Caki2 (cell line): ENCODE data around the gene SLC39A6. TPM values are rescaled to one million over a fixed set of nuclear protein-coding genes. Genes with fewer than 3 reads are reported as not detected.
"Not testable (repeated sequence)": the region's sequence is repeated elsewhere in the genome, so short reads cannot be mapped to it uniquely, and the experiment has no call there.

Experiments used
- DNase-seq: peaks from one replicate; pipeline ENCODE4 v3.0.0-alpha.2; 2015; ENCODE audit warnings: low read depth
- in situ Hi-C: cut with HindIII; loops from 2 replicates; pipeline ENCODE4 v1.10.0; 2016; ENCODE audit warnings: low sequenced_read_pairs, low pct_unique_long_range_greater_than_20kb, mixed read lengths
- total RNA-seq: library from RNA; depleted of rRNA; stranded (reverse); fragments of >200 nt; shearing (Covaris generic); gene quantifications from 2 replicates; pipeline ENCODE4 v1.2.3, GENCODE V29; 2014; ENCODE audit warnings: low replicate concordance

SLC39A6 gene
- total RNA-seq, 1 experiment from 2014 or later, result 36.7 TPM

GRCh38 chr18:36142751-36143150 lies 13.6 kb upstream of the SLC39A6 start:
- in situ Hi-C loops, result no loop called here
- no peak for DNase-seq

DNA sequence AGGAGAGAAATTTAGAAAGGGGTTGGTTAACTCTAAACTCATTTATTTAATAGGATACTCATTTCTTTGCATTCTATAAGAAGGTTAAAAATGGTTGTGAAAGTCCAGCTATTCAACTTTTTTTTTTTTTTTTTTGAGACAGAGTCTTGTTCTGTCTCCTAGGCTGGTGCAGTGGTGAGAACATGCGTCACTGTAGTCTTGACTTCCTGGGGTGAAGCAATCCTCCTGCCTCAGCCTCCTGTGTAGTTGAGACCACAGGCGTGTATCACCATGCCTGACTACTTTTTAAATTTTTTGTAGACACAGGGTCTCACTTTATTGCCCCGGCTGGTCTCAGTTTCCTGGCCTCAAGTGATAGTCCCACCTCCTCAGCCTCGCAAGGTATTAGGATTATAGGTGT lies 12.4 kb upstream of the SLC39A6 start:
- in situ Hi-C loops, result no loop called here
- DNase-seq, result no peak

- DNase-seq, result no peak
- in situ Hi-C loops, result no loop called here
Observed at GRCh38 chr18:36139245-36139644, 10.1 kb upstream of the SLC39A6 start.

DNA sequence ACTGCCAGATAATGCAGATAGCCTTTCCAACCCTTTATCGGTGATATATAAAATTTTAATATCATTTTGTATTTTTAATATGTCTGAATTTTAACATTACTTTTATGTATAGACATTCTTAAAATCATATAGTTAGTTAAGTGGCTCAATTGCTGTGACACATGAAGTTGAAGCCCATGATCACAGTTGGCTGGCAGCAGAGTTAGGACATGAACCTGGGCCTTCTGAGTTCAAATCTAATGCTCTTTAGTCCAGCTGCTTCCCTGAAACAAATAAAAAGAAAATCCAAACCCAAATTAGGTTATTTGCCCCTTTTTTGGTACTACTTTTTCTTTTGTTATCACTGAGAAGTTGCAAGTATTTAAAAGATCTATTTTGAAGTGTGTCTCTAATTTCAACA lies 6.1 kb upstream of the SLC39A6 start:
- in situ Hi-C loops, result no loop called here
- DNase-seq, result no peak

- no peak for DNase-seq
- in situ Hi-C loops, result no loop called here
Observed at GRCh38 chr18:36132756-36133155, 3.6 kb upstream of the SLC39A6 start.

GRCh38 chr18:36131692-36132483 lies 2.7 kb upstream of the SLC39A6 start:
- DNase-seq, result no peak

GRCh38 chr18:36130883-36131653 lies 1.9 kb upstream of the SLC39A6 start:
- DNase-seq, result no peak
- in situ Hi-C loops, result no loop called here

More at GRCh38 chr18:36131692-36132483, 2.7 kb upstream of the SLC39A6 start:
- in situ Hi-C loops, result no loop called here

GRCh38 chr18:36130039-36130831 lies 1.1 kb upstream of the SLC39A6 start:
- in situ Hi-C loops, result no loop called here
- DNase-seq, result peak; percentile 0

DNA sequence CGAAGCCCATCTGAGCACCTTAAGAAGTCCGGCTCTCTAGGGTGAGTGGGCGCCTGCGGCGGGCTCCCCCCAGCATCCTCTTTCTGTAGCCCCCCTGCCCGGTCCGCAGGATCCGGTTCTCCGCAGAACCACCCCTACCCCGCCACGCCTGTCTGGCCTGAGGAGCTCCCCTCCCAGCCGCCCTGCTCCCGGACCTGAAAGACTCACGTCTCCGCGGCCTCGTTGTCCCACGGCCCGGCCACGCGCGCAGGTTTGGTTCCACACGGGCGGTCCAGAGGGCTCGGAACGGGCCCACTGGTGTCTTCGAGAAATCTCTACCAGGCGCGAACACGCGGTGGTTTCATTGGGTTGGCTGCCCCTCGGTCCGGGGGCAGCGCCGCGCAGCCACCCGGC lies 237 bp downstream of the SLC39A6 start:
- in situ Hi-C loops, result no loop called here
- DNase-seq, result no peak

DNA sequence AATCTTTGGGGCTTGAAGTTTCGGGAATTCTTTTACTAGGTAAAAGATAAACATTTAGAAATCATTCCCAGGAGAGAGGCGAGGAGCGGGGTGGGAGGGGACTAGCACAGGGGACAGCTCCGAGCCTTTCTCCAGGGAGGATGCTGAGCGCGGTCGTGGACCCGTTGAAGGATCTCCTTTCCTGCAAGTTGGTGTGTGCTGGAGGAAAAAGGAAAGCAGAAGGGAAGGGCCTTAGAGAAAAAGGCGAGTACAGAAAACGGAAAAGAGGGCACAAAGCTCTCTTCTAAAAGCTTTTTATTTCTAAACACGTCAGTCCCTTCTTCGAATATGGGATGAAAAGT lies 640 bp downstream of the SLC39A6 start:
- in situ Hi-C loops, result no loop called here
- peak; percentile 4 for DNase-seq

DNA sequence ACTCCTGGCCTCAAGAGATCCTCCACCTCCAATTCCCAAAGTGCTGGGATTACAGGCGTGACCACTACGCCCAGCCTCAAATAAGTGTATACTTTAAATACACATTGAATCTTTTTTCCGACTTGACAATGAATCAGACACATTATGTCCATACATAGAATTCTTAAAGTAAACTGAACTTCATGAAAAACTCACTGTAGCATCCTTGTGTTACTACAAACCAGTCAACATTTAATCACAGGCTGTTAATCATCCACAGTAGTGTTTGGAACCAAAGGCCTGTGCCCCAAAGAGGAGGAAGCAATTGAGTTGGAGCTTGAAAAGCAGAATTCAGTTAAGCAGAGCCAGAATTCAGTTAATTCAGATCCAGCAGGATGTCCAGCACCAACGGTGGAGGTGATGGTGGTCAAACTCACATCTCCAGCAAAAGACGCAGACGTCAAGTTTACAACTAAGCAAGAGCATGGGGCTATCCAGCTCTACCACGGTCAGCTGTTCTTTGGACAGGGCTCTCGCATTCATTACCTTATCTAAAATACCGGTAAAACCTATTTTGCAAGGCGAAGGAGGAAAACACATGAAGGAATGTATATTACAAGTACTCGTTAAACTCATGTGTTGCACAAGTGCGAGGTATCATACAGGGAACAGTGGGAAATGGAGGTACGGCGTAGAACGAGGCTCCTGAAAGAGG lies 1.2 kb downstream of the SLC39A6 start:
- peak; percentile 15 for DNase-seq
- in situ Hi-C loops, result no loop called here

GRCh38 chr18:36126668-36127067 lies 2.5 kb downstream of the SLC39A6 start:
- DNase-seq, result no peak
- in situ Hi-C loops, result no loop called here

DNA sequence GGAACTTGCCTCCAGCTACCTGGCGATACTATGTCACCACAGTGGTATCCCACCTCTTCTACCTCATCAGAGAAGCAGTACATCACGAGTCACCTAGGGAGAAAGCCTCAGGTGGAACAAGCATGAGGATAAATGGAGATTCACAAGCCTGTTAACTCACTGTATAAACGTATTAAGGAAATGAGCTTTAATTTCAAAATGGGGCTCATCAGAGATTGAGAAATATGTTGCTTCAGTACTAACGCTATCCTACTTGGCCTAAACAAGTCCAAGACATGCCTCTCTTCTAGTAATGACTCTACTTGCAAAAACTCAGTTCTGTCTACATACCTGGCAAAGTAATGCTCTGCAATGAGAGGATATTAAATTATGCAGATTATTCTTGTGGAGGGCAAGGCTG lies 4.3 kb downstream of the SLC39A6 start:
- in situ Hi-C loops, result no loop called here
- DNase-seq, result no peak

DNA sequence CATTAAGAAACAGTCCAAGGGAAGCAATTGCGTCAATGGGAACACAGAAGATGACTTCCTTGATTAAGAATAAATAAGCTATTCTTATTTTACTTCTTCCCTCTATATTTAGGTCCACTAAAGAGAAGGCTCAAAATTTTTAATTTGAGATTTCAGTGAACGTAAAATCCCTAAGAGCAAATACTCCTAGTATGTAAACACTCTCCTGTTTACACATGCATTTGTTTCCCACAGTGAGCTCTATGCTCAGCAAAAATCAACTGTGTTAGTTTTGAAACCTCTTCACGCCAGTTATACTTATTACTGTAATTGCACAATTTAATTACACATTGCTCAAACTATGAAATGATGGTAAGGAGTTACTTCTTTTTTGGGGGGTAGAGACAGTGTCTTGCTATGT lies 8.8 kb downstream of the SLC39A6 start:
- DNase-seq, result no peak
- in situ Hi-C loops, result no loop called here

DNA sequence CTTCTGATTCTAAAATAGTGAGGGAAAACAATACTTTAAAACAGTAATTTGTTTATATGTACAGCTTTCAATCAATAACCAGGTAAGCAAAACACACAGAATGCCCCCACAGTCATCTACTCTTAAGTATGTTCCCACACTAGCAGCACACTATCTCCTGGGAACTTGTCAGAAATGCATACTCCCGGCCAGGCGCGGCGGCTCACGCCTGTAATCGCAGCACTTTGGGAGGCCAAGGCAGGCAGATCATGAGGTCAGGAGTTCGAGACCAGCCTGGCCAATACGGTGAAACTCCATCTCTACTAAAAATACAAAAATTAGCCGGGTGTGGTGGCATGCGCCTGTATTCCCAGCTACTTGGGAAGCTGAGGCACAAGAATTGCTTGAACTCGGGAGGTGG lies 12.4 kb downstream of the SLC39A6 start:
- DNase-seq, in situ Hi-C loops: not testable (repeated sequence)

DNA sequence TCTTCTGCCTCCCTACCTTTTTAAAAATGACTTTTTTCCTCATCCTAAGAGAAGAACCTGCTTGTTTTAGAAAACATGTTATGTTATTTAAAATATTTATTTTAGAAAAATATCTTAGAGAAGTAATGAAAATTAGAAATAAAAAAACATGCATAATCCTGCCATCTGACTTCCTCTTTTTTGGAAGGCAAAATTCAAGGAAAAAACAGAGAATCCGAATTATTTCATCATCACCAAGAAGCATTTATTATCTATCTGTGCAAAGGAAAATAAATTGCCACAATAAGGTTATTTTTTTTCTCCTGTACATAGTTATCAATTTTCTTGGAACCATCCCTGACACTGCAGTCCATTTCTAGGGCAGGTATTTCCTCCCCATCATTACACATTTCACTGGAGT lies 14.4 kb downstream of the SLC39A6 start:
- in situ Hi-C loops, result no loop called here

GRCh38 chr18:36114251-36114650 lies 14.9 kb downstream of the SLC39A6 start:
- in situ Hi-C loops, result no loop called here
- no peak for DNase-seq

More for the DNA sequence above, 14.4 kb downstream of the SLC39A6 start:
- DNase-seq, result no peak

DNA sequence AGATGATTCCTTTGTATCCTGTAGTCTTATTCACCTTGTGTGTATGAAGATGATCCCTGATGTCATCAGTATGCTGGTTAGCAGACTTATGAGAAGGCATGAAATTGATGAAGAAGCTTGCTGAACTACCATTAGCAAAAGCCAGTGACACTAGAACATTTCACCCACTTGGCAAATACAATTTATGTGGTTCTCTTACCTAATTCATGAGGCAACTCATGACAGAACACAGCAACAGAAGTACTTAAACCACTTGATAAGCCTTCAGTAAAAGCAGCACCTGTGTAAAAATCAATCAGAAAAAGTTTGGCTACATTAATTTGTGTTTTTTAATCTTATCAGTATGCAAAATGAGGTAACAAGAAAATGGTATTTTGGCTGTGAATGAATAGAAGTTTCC lies 16.8 kb downstream of the SLC39A6 start:
- in situ Hi-C loops, result no loop called here

More for the DNA sequence above, 16.8 kb downstream of the SLC39A6 start:
- DNase-seq, result no peak
